ENCODE measurements around the gene ADGRB2.

- TF ChIP-seq CTCF (IDR thresholded peaks at IDR 0.05) (no peak), EP300 (IDR thresholded peaks at IDR 0.05) (no peak)
These were observed 33.9 kb upstream of the ADGRB2 start for GRCh38 chr1:31798086-31798432.

All from upper lobe of left lung (tissue), 4 donors.